Smooth muscle cell (in vitro differentiated cells): ENCODE results near the gene GLYATL1B. TPM values are rescaled to one million over a fixed set of nuclear protein-coding genes. Genes with fewer than 3 reads are reported as not detected.
"Not testable (repeated sequence)": the region's sequence is repeated elsewhere in the genome, so short reads cannot be mapped to it uniquely, and the experiment has no call there.

Source experiments
- DNase-seq: peaks from one replicate; lab custom pipeline; 2025; ENCODE audit not compliant: unreplicated experiment; lab: John Stamatoyannopoulos, UW
- H2AFZ ChIP-seq: fragments of 200-600 bp; sonication (generic); 2 replicates; pipeline ENCODE4 v1.6.0; 2016; ENCODE audit warnings: antibody characterized with exemption, low read depth, mild to moderate bottlenecking
- H3F3A ChIP-seq: fragments of 200-600 bp; sonication (generic); 2 replicates; pipeline ENCODE4 v1.6.0; 2017; ENCODE audit warnings: antibody characterized with exemption, low read depth
- H3K27ac ChIP-seq: fragments of 200-600 bp; sonication (generic); 2 replicates; pipeline ENCODE4 v1.5.1; 2016; ENCODE audit warnings: low read depth, mild to moderate bottlenecking
- H3K27me3 ChIP-seq: fragments of 200-600 bp; sonication (generic); 2 replicates; pipeline ENCODE4 v1.6.1; 2016; ENCODE audit warnings: low read depth, mild to moderate bottlenecking
- H3K36me3 ChIP-seq: fragments of 200-600 bp; sonication (generic); 2 replicates; pipeline ENCODE4 v1.5.1; 2016; ENCODE audit warnings: low read depth
- H3K4me1 ChIP-seq: fragments of 200-600 bp; sonication (generic); 2 replicates; pipeline ENCODE4 v1.5.1; 2016; ENCODE audit warnings: low read depth
- H3K4me2 ChIP-seq: fragments of 200-600 bp; sonication (generic); 2 replicates; pipeline ENCODE4 v1.6.0; 2016; ENCODE audit warnings: mild to moderate bottlenecking
- H3K4me3 ChIP-seq: fragments of 200-600 bp; sonication (generic); 2 replicates; pipeline ENCODE4 v1.5.1; 2016; ENCODE audit warnings: mild to moderate bottlenecking
- H3K79me2 ChIP-seq: fragments of 200-600 bp; sonication (generic); 2 replicates; pipeline ENCODE4 v1.6.0; 2016; ENCODE audit warnings: low read depth, mild to moderate bottlenecking
- H3K9ac ChIP-seq: fragments of 200-600 bp; sonication (generic); 2 replicates; pipeline ENCODE4 v1.6.0; 2016; ENCODE audit warnings: low read depth
- H3K9me3 ChIP-seq: fragments of 200-600 bp; sonication (generic); replicated peaks from 2 replicates; pipeline ENCODE4 v1.5.1; 2016; ENCODE audit warnings: low read depth
- H4K20me1 ChIP-seq: fragments of 200-600 bp; sonication (generic); 2 replicates; pipeline ENCODE4 v1.6.0; 2016; ENCODE audit warnings: low read depth
- WGBS: methylation state at CpG from one replicate; pipeline ENCODE4 v1.1.7; 2016; ENCODE audit warnings: low lambda C conversion rate; 5-methylcytosine and 5-hydroxymethylcytosine counted together
- polyA plus RNA-seq: library from polyadenylated mRNA; unstranded; fragments of >200 nt; fragmentation: Nextera tagmentation; extraction: Ambion mirVana; gene quantifications from 2 replicates; pipeline ENCODE4 v1.2.1, GENCODE V29; 2016
- total RNA-seq: library from RNA; depleted of rRNA; stranded (reverse); fragments of >200 nt; gene quantifications from 2 replicates; pipeline ENCODE4 v1.2.3, GENCODE V29; 2014
- TF ChIP-seq, protein P1 (sequence below): fragments of 200-600 bp; sonication (generic); IDR thresholded peaks from 2 replicates; pipeline ENCODE4 v1.5.1; 2017; ENCODE audit warnings: borderline replicate concordance, mild to moderate bottlenecking, antibody characterized with exemption; ENCODE audit not compliant: insufficient read depth, poor library complexity, severe bottlenecking

The GLYATL1B gene
- total and polyA plus RNA-seq, 2 experiments from 2014 or later = not detected

DNA sequence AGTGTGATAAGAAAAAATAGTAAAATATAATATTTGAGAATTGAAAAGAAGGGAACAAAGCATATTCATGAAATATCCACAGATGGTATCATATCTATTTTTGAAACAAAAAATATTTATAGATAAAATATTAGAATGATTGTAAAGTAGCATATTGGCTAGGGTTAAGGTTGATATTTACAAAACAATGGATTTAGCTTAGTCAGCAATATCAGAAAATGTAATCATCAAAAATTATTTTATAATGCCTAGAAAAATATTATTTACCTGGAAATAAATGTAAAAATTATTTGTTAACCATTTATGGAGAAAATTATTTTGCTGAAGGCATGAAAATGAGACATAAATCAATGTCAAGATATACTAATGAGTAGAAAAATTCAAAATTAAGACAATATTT is 33.7 kb downstream of the GLYATL1B start:
- no peaks in the 10 kb centered on the region for H3K36me3 ChIP-seq
- H3K4me1 ChIP-seq = no peaks in the 10 kb centered on the region
- no peak overlapping the region for H3K27ac ChIP-seq
- TF ChIP-seq, protein P1, sequence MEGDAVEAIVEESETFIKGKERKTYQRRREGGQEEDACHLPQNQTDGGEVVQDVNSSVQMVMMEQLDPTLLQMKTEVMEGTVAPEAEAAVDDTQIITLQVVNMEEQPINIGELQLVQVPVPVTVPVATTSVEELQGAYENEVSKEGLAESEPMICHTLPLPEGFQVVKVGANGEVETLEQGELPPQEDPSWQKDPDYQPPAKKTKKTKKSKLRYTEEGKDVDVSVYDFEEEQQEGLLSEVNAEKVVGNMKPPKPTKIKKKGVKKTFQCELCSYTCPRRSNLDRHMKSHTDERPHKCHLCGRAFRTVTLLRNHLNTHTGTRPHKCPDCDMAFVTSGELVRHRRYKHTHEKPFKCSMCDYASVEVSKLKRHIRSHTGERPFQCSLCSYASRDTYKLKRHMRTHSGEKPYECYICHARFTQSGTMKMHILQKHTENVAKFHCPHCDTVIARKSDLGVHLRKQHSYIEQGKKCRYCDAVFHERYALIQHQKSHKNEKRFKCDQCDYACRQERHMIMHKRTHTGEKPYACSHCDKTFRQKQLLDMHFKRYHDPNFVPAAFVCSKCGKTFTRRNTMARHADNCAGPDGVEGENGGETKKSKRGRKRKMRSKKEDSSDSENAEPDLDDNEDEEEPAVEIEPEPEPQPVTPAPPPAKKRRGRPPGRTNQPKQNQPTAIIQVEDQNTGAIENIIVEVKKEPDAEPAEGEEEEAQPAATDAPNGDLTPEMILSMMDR = no peak
- H3K27me3 ChIP-seq = no peaks in the 10 kb centered on the region
- H3K4me2 ChIP-seq = no peak overlapping the region
- no peaks in the 10 kb centered on the region for H4K20me1 ChIP-seq
- no peak for DNase-seq
- H3K79me2 ChIP-seq = no peaks in the 10 kb centered on the region
- peaks cover 8% of the 10 kb centered on the region for H3K9me3 ChIP-seq
- no peaks in the 10 kb centered on the region for H3F3A ChIP-seq
- no peak overlapping the region for H3K9ac ChIP-seq
- no peak overlapping the region for H2AFZ ChIP-seq
- H3K4me3 ChIP-seq = no peak overlapping the region

DNA sequence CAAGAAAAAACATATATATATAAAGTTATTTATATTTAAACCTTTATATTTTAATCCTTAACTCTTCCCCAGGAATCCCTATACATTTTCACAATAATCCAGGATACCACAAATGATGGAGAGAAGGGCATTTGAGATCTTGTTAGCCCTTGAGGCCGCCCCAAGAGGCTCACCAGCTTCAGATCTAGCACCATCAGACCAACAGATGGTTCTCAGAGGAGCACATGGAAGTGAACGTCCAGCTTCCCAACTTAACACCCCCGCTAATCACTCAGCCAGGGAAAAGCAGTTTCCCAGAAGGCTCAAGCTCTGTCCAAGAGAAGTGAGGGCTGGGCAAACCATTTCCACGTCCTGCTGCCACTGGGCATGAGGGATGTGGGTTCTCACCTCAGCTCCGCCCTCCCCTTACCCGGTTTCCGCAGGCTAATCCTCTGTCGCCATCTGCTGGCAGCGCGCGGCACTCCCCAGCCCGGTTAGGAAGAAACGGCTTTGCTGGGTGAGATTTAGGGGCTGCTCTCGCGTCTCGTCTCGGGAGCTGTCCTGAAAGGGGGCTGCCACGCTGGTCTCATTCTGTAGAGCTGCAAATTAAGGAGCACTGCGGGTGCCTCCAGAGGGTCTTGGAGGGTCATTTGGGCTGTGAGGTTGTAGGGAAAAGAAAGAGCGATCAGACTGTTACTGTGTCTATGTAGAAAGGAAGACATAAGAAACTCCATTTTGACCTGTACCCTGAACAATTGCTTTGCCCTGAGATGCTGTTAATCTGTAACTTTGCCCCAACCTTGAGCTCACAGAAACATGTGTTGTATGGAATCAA is 49.7 kb downstream of the GLYATL1B start:
- Histone ChIP-seq H3K27me3 (no peaks in the 10 kb centered on the region), H3K36me3 (no peaks in the 10 kb centered on the region), H3K9me3 (no peaks in the 10 kb centered on the region), H3K4me1 (no peaks in the 10 kb centered on the region), H3F3A (no peaks in the 10 kb centered on the region), H3K4me3 (peak overlapping the region; percentile 42), H3K79me2 (no peaks in the 10 kb centered on the region), H2AFZ (peak overlapping the region; percentile 95), H3K27ac (no peak overlapping the region), H3K9ac (no peak overlapping the region), H4K20me1 (no peaks in the 10 kb centered on the region), H3K4me2 (peak overlapping the region; percentile 90)
- WGBS = 15% methylated on average over 20 of the region's 20 CpGs
- TF ChIP-seq, protein P1 = peak; percentile 99
- DNase-seq = peak; percentile 70

DNA sequence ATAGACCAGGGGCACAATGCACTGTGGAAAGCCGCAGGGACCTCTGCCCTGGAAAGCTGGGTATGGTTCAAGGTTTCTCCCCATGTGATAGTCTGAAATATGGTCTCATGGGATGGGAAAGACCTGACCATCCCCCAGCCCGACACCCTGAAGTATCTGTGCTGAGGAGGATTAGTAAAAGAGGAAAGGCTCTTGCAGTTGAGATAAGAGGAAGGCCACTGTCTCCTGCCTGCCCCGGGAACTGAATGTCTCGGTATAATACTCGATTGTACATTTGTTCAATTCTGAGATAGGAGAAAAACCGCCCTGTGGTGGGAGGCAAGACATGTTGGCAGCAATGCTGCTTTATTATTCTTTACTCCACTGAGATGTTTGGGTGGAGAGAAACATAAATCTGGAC is 50.4 kb downstream of the GLYATL1B start:
- Histone ChIP-seq H2AFZ (peak overlapping the region; percentile 95), H3K4me2 (peak overlapping the region; percentile 90)
- DNase-seq, H3K9me3 ChIP-seq, H3K4me3 ChIP-seq, H3K36me3 ChIP-seq, H4K20me1 ChIP-seq, H3K79me2 ChIP-seq, H3K4me1 ChIP-seq, H3K27me3 ChIP-seq, H3F3A ChIP-seq, H3K27ac ChIP-seq, H3K9ac ChIP-seq: not testable (repeated sequence)
- 63% methylated on average over 6 of the region's 6 CpGs for WGBS

DNA sequence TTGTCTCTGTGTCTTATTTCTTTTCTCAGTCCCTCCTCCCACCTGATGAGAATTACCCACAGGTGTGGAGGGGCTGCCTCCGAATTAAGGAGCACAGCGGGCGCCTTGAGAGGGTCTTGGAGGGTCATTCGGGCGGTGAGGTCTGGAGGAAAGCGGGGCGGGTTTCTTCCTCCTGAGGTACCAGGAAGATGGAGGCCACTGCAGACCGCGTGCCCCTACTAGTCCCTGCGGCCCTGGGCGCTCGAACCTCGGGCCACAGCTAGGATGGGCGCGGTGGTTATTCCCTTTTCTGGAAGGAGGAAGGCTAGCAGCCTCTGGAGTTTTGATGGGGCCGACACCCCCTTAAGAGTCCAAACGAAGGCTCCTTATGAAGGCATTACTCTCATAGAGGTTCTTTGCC is 51.1 kb downstream of the GLYATL1B start:
- no peak for DNase-seq
- Histone ChIP-seq H3K9ac (no peak overlapping the region), H3K79me2 (no peaks in the 10 kb centered on the region), H3K36me3 (no peaks in the 10 kb centered on the region), H3K4me2 (no peak overlapping the region), H3K4me3 (no peak overlapping the region), H3K27ac (no peak overlapping the region), H3K27me3 (no peaks in the 10 kb centered on the region), H3K9me3 (no peaks in the 10 kb centered on the region), H3K4me1 (peaks cover 2% of the 10 kb centered on the region), H3F3A (no peaks in the 10 kb centered on the region), H2AFZ (no peak overlapping the region), H4K20me1 (no peaks in the 10 kb centered on the region)
- TF ChIP-seq, protein P1 = no peak
- WGBS = 96% methylated on average over 17 of the region's 17 CpGs
